ENCODE measurements around the gene CABP4. TPM values are rescaled to one million over a fixed set of nuclear protein-coding genes. Genes with fewer than 3 reads are reported as not detected.
A peak's percentile ranks its signal among the peaks of the same experiment; 100 is the strongest.
"Not testable (repeated sequence)": the region's sequence is repeated elsewhere in the genome, so short reads cannot be mapped to it uniquely, and the experiment has no call there.

CABP4 gene
- total RNA-seq, 4 donors from 2014 or later: 0.19 to 0.55 (median 0.30) TPM

DNA sequence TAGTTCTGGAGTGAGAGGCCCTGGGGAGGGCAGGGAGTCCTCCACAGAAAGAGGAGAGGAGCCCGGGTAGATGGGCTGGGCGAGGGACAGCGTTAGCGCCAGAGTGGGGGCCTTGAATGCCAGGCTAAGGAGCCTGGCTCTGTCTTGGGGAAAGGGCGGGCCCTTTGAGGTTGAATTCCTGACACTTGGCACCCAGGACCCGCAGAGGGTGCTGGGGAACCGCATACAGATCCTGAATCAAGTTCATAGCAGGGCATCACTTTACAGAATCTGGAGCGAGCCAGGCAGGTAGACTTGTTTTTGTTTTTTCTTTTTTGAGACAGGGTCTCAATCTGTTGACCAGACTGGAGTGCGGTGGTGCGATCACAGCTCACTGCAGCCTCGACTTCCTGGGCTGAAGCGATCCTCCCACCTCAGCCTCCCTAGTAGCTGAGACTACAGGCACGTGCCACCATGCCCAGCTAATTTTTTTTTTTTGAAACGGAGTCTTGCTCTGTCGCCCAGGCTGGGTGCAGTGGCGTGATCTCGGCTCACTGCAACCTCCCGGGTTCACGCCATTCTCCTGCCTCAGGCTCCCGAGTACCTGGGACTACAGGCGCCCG lies 33.6 kb upstream of the CABP4 start:
- TF ChIP-seq, protein P1, sequence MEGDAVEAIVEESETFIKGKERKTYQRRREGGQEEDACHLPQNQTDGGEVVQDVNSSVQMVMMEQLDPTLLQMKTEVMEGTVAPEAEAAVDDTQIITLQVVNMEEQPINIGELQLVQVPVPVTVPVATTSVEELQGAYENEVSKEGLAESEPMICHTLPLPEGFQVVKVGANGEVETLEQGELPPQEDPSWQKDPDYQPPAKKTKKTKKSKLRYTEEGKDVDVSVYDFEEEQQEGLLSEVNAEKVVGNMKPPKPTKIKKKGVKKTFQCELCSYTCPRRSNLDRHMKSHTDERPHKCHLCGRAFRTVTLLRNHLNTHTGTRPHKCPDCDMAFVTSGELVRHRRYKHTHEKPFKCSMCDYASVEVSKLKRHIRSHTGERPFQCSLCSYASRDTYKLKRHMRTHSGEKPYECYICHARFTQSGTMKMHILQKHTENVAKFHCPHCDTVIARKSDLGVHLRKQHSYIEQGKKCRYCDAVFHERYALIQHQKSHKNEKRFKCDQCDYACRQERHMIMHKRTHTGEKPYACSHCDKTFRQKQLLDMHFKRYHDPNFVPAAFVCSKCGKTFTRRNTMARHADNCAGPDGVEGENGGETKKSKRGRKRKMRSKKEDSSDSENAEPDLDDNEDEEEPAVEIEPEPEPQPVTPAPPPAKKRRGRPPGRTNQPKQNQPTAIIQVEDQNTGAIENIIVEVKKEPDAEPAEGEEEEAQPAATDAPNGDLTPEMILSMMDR (IDR thresholded peaks at IDR 0.05 in 4 of 5, conservative IDR thresholded peaks at IDR 0.05 in 1 of 5): no peak
- no peak for TF ChIP-seq POLR2A (IDR thresholded peaks at IDR 0.05)
- Histone ChIP-seq H3K27ac (peak overlapping the region; percentile 78 to 97 (median 87)), H3K4me1 (peaks cover 38 to 43% of the 10 kb centered on the region in 2 donors), H3K9me3 (no peaks in the 10 kb centered on the region), H3K27me3 (no peaks in the 10 kb centered on the region), H3K4me3 (peak overlapping the region in 3 of 4 donors; percentile 21 to 77 (median 59)), H3K36me3 (no peaks in the 10 kb centered on the region)
- ATAC-seq (no peak), DNase-seq (no peak)
- in situ Hi-C loops (cut with MboI; ENCODE audit: low sequenced_read_pairs in 4 of 4): no loop called here
- intact Hi-C loops (cut with DNase I; ENCODE audit: low total_unique reads): loop anchor here (1.0 to 10.0 kb wide), 3 partner anchors 19 to 1367 kb away; partner anchors contain the start of genes GSTP1 and SF3B2

DNA sequence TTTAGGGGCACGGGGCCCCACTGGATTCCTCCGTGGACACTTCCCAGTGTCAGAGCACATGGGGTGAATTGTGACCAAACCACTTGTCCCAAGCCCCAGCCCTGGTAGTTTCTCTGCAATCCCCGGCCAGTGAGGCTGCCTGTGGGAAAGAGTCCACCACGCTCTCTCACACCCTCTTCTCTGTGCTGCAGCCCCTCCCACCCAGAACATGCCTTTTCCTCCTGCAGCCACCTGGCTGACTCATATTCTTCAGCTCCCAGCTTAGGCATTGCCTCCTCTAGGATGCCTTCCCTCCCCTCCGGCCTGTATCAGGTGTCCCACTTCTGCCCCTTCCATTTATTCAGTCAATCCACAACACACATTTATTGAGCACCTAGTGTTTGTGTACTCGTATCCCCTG lies 32.3 kb upstream of the CABP4 start:
- no peak for DNase-seq
- peak overlapping the region in 1 of 4 donors; percentile 38 for H3K27ac ChIP-seq
- TF ChIP-seq, protein P1 (IDR thresholded peaks at IDR 0.05 in 4 of 5, conservative IDR thresholded peaks at IDR 0.05 in 1 of 5): no peak
- in situ Hi-C loops (cut with MboI; ENCODE audit: low sequenced_read_pairs in 4 of 4): no loop called here
- no peaks in the 10 kb centered on the region for H3K9me3 ChIP-seq
- H3K27me3 ChIP-seq: no peaks in the 10 kb centered on the region
- H3K36me3 ChIP-seq: no peaks in the 10 kb centered on the region
- intact Hi-C loops (cut with DNase I; ENCODE audit: low total_unique reads): loop anchor here (10.0 kb wide), 2 partner anchors 162 to 1368 kb away; partner anchors contain the start of genes GSTP1 and SF3B2
- H3K4me3 ChIP-seq: no peak overlapping the region
- ATAC-seq: no peak
- peaks cover 31 to 36% of the 10 kb centered on the region in 2 donors for H3K4me1 ChIP-seq

DNA sequence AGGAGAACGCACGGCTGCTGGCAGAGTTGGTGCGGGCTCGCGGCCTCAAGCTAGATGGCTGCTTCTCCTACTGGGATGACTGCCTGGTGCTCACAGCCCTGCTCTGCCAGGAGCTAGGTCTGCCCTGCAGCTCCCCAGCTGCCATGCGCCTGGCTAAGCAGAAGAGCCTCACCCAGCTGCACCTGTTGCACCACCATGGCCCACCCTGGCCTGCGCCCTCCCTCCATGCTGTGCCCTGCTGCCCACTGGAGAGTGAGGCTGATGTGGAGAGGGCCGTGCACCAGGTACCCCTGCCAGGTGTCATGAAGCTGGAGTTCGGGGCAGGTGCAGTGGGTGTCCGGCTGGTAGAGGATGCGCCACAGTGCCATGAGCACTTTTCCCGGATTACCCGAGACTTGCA lies 31.7 kb upstream of the CABP4 start:
- Histone ChIP-seq H3K36me3 (no peaks in the 10 kb centered on the region), H3K4me1 (peaks cover 27 to 30% of the 10 kb centered on the region in 2 donors), H3K27ac (no peak overlapping the region), H3K27me3 (no peaks in the 10 kb centered on the region), H3K9me3 (no peaks in the 10 kb centered on the region), H3K4me3 (no peak overlapping the region)
- ATAC-seq (no peak), DNase-seq (no peak)
- TF ChIP-seq, protein P1 (IDR thresholded peaks at IDR 0.05 in 4 of 5, conservative IDR thresholded peaks at IDR 0.05 in 1 of 5): no peak
- TF ChIP-seq POLR2A (IDR thresholded peaks at IDR 0.05): no peak
- in situ Hi-C loops (cut with MboI; ENCODE audit: low sequenced_read_pairs in 4 of 4) (no loop called here), intact Hi-C loops (cut with DNase I; ENCODE audit: low total_unique reads) (loop anchor here (10.0 kb wide), 2 partner anchors 161 to 1369 kb away; partner anchors contain the start of genes GSTP1 and SF3B2)

DNA sequence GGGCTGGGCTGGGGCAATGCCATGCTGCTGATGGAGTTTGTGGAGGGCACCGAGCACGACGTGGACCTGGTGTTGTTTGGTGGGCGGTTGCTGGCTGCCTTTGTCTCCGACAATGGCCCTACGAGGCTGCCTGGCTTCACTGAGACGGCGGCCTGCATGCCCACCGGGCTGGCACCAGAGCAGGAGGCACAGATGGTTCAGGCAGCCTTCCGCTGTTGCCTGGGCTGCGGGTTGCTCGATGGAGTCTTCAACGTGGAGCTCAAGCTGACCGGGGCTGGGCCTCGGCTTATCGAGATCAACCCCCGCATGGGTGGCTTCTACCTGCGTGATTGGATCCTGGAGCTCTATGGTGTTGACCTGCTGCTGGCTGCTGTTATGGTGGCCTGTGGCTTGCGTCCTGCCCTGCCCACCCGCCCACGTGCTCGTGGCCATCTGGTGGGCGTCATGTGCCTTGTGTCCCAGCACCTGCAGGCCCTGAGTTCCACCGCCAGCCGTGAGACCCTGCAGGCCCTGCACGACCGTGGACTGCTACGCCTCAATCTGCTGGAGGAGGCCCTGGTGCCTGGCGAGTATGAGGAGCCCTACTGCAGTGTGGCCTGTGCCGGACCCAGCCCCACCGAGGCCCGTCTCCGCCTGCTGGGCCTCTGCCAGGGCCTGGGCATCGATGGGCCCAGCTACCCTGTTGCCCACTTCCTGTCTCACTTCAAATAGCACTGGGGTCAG lies 31.1 kb upstream of the CABP4 start:
- Histone ChIP-seq H3K36me3 (no peaks in the 10 kb centered on the region), H3K27ac (no peak overlapping the region), H3K27me3 (no peaks in the 10 kb centered on the region), H3K4me1 (peaks cover 22 to 28% of the 10 kb centered on the region in 2 donors), H3K4me3 (no peak overlapping the region), H3K9me3 (no peaks in the 10 kb centered on the region)
- no peak for ATAC-seq
- intact Hi-C loops (cut with DNase I; ENCODE audit: low total_unique reads): loop anchor here (10.0 kb wide), 2 partner anchors 161 to 1369 kb away; partner anchors contain the start of genes GSTP1 and SF3B2
- no peak for TF ChIP-seq POLR2A (IDR thresholded peaks at IDR 0.05)
- TF ChIP-seq, protein P1 (IDR thresholded peaks at IDR 0.05 in 4 of 5, conservative IDR thresholded peaks at IDR 0.05 in 1 of 5): no peak
- in situ Hi-C loops (cut with MboI; ENCODE audit: low sequenced_read_pairs in 4 of 4): no loop called here
- no peak for DNase-seq

DNA sequence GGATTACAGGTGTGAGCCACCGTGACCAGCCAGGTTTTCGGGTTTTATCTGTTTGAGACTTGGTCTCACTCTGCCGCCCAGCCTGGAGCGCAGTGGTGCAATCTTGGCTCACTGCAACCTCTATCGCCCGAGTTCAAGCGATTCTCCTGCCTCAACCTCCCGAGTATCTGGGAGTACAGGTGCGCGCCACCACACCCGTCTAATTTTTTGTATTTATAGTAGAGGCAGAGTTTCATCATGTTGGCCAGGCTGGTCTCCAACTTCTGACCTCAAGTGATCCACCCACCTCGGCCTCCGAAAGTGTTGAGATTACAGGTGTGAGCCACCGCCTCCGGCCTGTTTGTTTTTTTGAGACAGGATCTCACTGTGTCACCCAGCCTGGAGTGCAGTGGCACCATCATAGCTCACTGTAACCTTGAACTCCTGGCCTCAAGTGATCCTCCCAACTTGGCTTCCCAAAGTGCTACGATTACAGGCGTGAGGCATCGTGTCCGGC lies 27.7 kb upstream of the CABP4 start:
- peak overlapping the region; percentile 94 to 98 (median 96) for H3K27ac ChIP-seq
- intact Hi-C loops (cut with DNase I; ENCODE audit: low total_unique reads): loop anchor here (5.0 to 10.0 kb wide), 3 partner anchors 40 to 1373 kb away; partner anchors contain the start of genes GSTP1, SF3B2 and TMEM134

More for the DNA sequence above, 27.7 kb upstream of the CABP4 start:
- ATAC-seq; in situ Hi-C loops (cut with MboI; ENCODE audit: low sequenced_read_pairs in 4 of 4); H3K9me3 ChIP-seq; H3K27me3 ChIP-seq; DNase-seq: not testable (repeated sequence)
- Histone ChIP-seq H3K4me3 (peak overlapping the region; percentile 92 to 100 (median 95)), H3K36me3 (peaks cover 0 to 23% of the 10 kb centered on the region in 2 donors), H3K4me1 (peaks cover 16 to 32% of the 10 kb centered on the region in 2 donors)
